ENCODE results near the gene PKDCC.

PKDCC gene, protein sequence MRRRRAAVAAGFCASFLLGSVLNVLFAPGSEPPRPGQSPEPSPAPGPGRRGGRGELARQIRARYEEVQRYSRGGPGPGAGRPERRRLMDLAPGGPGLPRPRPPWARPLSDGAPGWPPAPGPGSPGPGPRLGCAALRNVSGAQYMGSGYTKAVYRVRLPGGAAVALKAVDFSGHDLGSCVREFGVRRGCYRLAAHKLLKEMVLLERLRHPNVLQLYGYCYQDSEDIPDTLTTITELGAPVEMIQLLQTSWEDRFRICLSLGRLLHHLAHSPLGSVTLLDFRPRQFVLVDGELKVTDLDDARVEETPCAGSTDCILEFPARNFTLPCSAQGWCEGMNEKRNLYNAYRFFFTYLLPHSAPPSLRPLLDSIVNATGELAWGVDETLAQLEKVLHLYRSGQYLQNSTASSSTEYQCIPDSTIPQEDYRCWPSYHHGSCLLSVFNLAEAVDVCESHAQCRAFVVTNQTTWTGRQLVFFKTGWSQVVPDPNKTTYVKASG

DNA sequence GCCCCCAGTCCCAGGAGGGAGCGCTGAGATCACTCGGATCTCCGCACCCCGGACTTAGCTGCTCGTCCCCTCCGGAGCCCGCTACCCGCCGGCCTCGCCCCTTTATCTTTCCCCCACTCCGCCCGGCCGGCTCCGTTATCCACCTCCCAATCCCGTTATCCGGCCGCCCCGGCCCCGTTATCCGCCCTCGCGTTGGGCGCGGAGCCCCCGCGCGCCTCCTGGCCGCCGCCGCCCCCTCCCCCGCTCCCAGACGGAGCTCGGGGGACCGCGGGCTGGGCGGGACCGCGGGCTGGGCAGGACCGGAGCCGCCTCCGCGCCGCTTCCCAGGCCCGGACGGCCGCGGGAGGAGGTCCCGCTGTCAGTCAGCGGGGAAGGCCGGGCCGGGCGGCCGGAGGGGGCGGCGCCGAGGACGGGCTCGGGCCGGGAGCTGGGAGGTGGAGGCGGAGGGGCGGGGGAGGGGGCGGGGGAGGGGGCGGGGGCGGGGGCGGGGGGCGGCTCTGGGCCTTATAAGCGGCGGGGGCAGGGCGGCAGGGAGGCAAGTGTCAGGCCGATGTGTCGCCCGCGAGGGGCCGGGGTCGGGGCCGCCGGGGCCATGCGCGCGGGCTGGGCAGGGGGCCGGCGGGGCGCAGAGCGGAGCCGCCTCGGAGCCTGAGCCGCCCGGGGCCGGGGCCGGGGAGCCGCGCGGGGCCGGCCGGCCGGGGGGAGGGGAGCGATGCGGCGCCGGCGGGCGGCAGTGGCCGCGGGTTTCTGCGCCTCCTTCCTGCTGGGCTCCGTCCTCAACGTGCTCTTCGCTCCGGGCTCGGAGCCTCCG is at the start of gene PKDCC:
PKDCC (plus strand) TSS at position 534 of the 811 bp plus-strand sequence; CDS start at position 713, 179 bp downstream.
- TF ChIP-seq, protein P1, sequence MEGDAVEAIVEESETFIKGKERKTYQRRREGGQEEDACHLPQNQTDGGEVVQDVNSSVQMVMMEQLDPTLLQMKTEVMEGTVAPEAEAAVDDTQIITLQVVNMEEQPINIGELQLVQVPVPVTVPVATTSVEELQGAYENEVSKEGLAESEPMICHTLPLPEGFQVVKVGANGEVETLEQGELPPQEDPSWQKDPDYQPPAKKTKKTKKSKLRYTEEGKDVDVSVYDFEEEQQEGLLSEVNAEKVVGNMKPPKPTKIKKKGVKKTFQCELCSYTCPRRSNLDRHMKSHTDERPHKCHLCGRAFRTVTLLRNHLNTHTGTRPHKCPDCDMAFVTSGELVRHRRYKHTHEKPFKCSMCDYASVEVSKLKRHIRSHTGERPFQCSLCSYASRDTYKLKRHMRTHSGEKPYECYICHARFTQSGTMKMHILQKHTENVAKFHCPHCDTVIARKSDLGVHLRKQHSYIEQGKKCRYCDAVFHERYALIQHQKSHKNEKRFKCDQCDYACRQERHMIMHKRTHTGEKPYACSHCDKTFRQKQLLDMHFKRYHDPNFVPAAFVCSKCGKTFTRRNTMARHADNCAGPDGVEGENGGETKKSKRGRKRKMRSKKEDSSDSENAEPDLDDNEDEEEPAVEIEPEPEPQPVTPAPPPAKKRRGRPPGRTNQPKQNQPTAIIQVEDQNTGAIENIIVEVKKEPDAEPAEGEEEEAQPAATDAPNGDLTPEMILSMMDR (IDR thresholded peaks at IDR 0.05; ENCODE audit: borderline replicate concordance, control extremely low read depth, extremely low read depth, insufficient read depth, missing control alignments), result no peak
- in situ Hi-C loops (cut with MboI; ENCODE audit: low sequenced_read_pairs, unreplicated experiment), result no loop called here

DNA sequence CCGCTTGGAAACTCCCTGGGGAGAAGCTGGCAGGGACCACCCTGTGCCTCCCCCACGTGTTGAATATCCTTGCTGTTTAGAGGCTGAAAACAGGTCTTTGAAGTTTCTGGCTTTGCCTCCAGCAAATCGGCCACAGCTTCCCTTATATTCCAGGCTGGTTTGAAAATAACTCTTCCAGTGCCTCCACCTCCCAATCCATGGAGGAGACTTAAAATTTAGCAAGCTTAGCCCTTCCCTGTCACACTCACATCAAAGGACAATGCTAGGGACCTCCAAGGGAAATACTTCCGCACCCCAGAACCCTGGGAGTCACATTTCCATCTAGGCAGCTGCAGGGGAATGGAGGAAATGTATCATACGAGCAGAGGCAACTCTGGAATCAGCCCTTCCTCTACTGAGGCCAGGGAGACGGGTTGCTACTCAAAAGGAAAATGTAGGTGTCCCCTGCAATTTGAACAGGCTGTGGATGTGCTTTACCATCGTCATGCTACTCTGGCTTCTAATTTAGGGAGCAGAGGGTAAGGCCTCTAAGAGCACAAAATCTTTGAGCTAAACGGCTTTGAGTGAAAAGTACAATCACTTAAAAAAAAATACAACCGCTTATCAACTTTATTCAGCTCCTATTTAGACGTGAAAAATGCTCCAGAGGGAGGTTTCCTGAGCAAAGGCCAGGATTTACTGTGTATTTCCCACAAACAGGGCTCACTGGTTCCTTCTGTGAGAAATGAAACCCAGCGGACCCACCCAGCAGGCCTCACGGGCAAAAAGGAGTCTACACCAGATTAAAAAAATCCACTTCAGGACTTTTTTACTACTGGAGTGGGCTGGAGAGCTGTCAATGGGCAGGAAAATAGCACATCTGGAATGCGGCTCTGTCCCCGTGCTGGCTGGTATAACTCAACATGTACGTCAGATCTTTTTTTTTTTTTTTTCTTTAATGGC is 49.4 kb upstream of the PKDCC start:
- no peak for DNase-seq (ENCODE audit: low spot score)

More for the DNA sequence above, at the start of gene PKDCC:
- DNase-seq (ENCODE audit: low spot score), result peak; percentile 90

DNA sequence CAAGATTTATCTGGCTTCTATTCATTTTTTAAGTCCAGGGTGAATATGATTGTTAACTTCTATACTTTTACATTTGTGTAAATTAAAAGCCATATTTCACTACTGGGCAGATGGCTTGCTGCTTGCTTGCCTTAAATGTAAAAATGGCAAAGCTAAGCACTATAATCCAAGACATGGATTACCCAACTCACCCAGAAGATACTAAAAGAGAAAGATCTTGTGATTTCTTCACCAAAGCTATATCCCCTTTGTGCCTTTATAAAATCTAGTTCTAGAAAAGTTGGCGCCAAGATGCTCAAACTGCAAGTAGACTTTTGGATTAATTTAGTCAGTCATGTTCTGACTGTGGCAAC is 48.7 kb upstream of the PKDCC start:
- TF ChIP-seq, protein P1 (IDR thresholded peaks at IDR 0.05; ENCODE audit: borderline replicate concordance, control extremely low read depth, extremely low read depth, insufficient read depth, missing control alignments), result no peak
- no peak for DNase-seq (ENCODE audit: low spot score)
- in situ Hi-C loops (cut with MboI; ENCODE audit: low sequenced_read_pairs, unreplicated experiment), result no loop called here

More for the DNA sequence above, 49.4 kb upstream of the PKDCC start:
- TF ChIP-seq, protein P1 (IDR thresholded peaks at IDR 0.05; ENCODE audit: borderline replicate concordance, control extremely low read depth, extremely low read depth, insufficient read depth, missing control alignments), result no peak
- in situ Hi-C loops (cut with MboI; ENCODE audit: low sequenced_read_pairs, unreplicated experiment), result no loop called here

DNA sequence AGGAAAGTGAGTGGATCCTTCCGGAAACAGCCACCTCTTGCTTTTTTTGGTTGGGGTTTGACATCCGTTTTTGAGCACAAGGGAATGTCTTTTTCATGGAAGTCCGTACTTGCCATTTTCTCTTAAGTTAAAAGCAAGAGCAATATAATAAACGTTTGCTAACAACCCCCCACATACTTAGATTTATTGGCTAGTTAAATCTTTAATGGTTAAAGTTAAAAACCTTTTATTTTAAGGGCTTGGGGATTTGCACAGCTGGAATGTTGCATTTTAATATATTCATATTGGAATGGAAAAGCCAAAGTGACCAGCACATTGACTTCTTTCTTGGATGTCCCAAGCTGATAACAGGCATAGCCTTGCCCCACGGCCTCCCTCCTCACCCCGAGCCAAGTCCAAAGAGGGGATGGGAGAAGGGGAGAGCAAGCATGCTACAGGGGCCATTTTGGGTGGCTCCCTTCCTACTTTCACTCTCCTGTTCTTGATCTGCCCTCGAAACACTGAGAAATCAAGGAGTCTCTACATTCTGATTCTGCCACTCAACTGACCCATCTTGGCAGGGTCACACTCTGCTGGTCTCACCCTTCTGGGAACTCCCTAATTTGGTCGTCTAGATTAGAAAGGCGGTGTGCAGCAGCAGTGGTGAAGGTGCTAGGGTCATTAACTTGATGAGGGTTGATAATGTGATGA is 48.1 kb upstream of the PKDCC start:
- DNase-seq (ENCODE audit: low spot score), result no peak
- TF ChIP-seq, protein P1 (IDR thresholded peaks at IDR 0.05; ENCODE audit: borderline replicate concordance, control extremely low read depth, extremely low read depth, insufficient read depth, missing control alignments), result no peak

DNA sequence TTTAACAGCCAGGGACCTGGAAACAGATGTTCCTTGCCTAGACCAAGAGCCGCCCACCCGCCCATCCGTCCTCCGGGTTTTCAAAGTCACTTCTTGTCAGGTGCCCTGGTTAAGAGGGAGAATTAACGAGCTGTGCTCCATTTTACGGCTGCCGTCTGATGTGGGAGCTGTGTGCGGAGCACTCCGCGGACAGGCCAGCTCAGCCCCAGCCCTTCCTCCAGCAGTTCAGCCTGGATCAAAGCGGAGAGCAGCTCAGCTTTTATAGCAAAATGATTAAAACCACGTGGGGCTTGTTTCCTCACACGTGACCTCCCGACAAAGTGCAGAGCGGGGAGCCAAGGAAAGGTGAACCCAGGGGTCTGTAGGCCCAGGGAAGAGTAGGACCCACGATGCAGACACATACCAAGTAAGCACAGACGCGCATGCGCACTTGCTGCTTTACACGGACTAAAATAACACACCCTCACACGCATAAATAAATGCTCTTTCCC is 46.1 kb upstream of the PKDCC start:
- in situ Hi-C loops (cut with MboI; ENCODE audit: low sequenced_read_pairs, unreplicated experiment), result no loop called here
- DNase-seq (ENCODE audit: low spot score), result no peak
- TF ChIP-seq, protein P1 (IDR thresholded peaks at IDR 0.05; ENCODE audit: borderline replicate concordance, control extremely low read depth, extremely low read depth, insufficient read depth, missing control alignments), result no peak

More for the DNA sequence above, 48.1 kb upstream of the PKDCC start:
- in situ Hi-C loops (cut with MboI; ENCODE audit: low sequenced_read_pairs, unreplicated experiment), result no loop called here
